Measurements from ENCODE around the gene ZNF486. TPM values are rescaled to one million over a fixed set of nuclear protein-coding genes. Genes with fewer than 3 reads are reported as not detected.
"Not testable (repeated sequence)": the region's sequence is repeated elsewhere in the genome, so short reads cannot be mapped to it uniquely, and the experiment has no call there.

ZNF486 gene
- polyA plus RNA-seq, 4 donors: 2.0 to 10.8 TPM; not detected in 2

GRCh38 chr19:20153281-20153680 lies 13.7 kb upstream of the ZNF486 start:
- H3K36me3 ChIP-seq (ENCODE audit: control insufficient read depth in 3 of 3, insufficient read depth in 2 of 3, low read depth in 1 of 3, low read length in 3 of 3): no peaks in the 10 kb centered on the region

GRCh38 chr19:20154636-20155035 lies 12.4 kb upstream of the ZNF486 start:
- Histone ChIP-seq H3K36me3 (ENCODE audit: control insufficient read depth in 3 of 3, insufficient read depth in 2 of 3, low read depth in 1 of 3, low read length in 3 of 3) (no peaks in the 10 kb centered on the region), H3K4me1 (ENCODE audit: control insufficient read depth in 3 of 3, insufficient read depth in 2 of 3, low read depth in 1 of 3, low read length in 2 of 3) (no peaks in the 10 kb centered on the region), H3K4me3 (ENCODE audit: low read depth in 1 of 3, low read length in 3 of 3) (no peak overlapping the region), H3K27ac (ENCODE audit: low read depth in 1 of 3, low read length in 2 of 3) (no peak overlapping the region), H3K9me3 (ENCODE audit: control insufficient read depth in 2 of 2, insufficient read depth in 1 of 2, low read depth in 1 of 2, low read length in 1 of 2) (peaks cover 2 to 5% of the 10 kb centered on the region in 2 donors), H3K27me3 (ENCODE audit: control insufficient read depth in 3 of 3, insufficient read depth in 3 of 3, low read length in 3 of 3) (no peaks in the 10 kb centered on the region)
- 78 to 81% (median 78%) methylated on average over 4 of the region's 4 CpGs for WGBS, 3 donors
- DNase-seq (no peak), FAIRE-seq (no peak)

More at GRCh38 chr19:20153281-20153680, 13.7 kb upstream of the ZNF486 start:
- Histone ChIP-seq H3K9me3 (ENCODE audit: control insufficient read depth in 2 of 2, insufficient read depth in 1 of 2, low read depth in 1 of 2, low read length in 1 of 2) (peaks cover 2 to 5% of the 10 kb centered on the region in 2 donors), H3K4me3 (ENCODE audit: low read depth in 1 of 3, low read length in 3 of 3) (no peak overlapping the region), H3K4me1 (ENCODE audit: control insufficient read depth in 3 of 3, insufficient read depth in 2 of 3, low read depth in 1 of 3, low read length in 2 of 3) (no peaks in the 10 kb centered on the region), H3K27ac (ENCODE audit: low read depth in 1 of 3, low read length in 2 of 3) (no peak overlapping the region), H3K27me3 (ENCODE audit: control insufficient read depth in 3 of 3, insufficient read depth in 3 of 3, low read length in 3 of 3) (no peaks in the 10 kb centered on the region)
- WGBS, 3 donors: 84 to 92% (median 86%) methylated on average over 4 of the region's 4 CpGs
- DNase-seq (no peak), FAIRE-seq (no peak)

GRCh38 chr19:20162821-20163220 lies 4.2 kb upstream of the ZNF486 start:
- Histone ChIP-seq H3K9me3 (ENCODE audit: control insufficient read depth in 2 of 2, insufficient read depth in 1 of 2, low read depth in 1 of 2, low read length in 1 of 2) (peaks cover 0 to 3% of the 10 kb centered on the region in 2 donors), H3K4me1 (ENCODE audit: control insufficient read depth in 3 of 3, insufficient read depth in 2 of 3, low read depth in 1 of 3, low read length in 2 of 3) (no peaks in the 10 kb centered on the region), H3K36me3 (ENCODE audit: control insufficient read depth in 3 of 3, insufficient read depth in 2 of 3, low read depth in 1 of 3, low read length in 3 of 3) (no peaks in the 10 kb centered on the region), H3K27me3 (ENCODE audit: control insufficient read depth in 3 of 3, insufficient read depth in 3 of 3, low read length in 3 of 3) (no peaks in the 10 kb centered on the region), H3K27ac (ENCODE audit: low read depth in 1 of 3, low read length in 2 of 3) (no peak overlapping the region), H3K4me3 (ENCODE audit: low read depth in 1 of 3, low read length in 3 of 3) (no peak overlapping the region)
- WGBS, 3 donors: 70 to 83% (median 76%) methylated on average over 3 of the region's 3 CpGs
- DNase-seq (no peak), FAIRE-seq (no peak)

GRCh38 chr19:20164456-20164855 lies 2.6 kb upstream of the ZNF486 start:
- no peaks in the 10 kb centered on the region for H3K27me3 ChIP-seq (ENCODE audit: control insufficient read depth in 3 of 3, insufficient read depth in 3 of 3, low read length in 3 of 3)
- H3K27ac ChIP-seq (ENCODE audit: low read depth in 1 of 3, low read length in 2 of 3): no peak overlapping the region
- WGBS, 3 donors: 82 to 92% (median 90%) methylated on average over 1 of the region's 1 CpG
- H3K4me1 ChIP-seq (ENCODE audit: control insufficient read depth in 3 of 3, insufficient read depth in 2 of 3, low read depth in 1 of 3, low read length in 2 of 3): no peaks in the 10 kb centered on the region
- H3K36me3 ChIP-seq (ENCODE audit: control insufficient read depth in 3 of 3, insufficient read depth in 2 of 3, low read depth in 1 of 3, low read length in 3 of 3): peaks cover 0 to 4% (median 0%) of the 10 kb centered on the region in 3 donors
- H3K9me3 ChIP-seq (ENCODE audit: control insufficient read depth in 2 of 2, insufficient read depth in 1 of 2, low read depth in 1 of 2, low read length in 1 of 2): peaks cover 0 to 3% of the 10 kb centered on the region in 2 donors
- FAIRE-seq (no peak), DNase-seq (no peak)
- H3K4me3 ChIP-seq (ENCODE audit: low read depth in 1 of 3, low read length in 3 of 3): no peak overlapping the region

- Histone ChIP-seq H3K4me3 (ENCODE audit: low read depth in 1 of 3, low read length in 3 of 3) (no peak overlapping the region), H3K4me1 (ENCODE audit: control insufficient read depth in 3 of 3, insufficient read depth in 2 of 3, low read depth in 1 of 3, low read length in 2 of 3) (no peaks in the 10 kb centered on the region), H3K27me3 (ENCODE audit: control insufficient read depth in 3 of 3, insufficient read depth in 3 of 3, low read length in 3 of 3) (no peaks in the 10 kb centered on the region), H3K9me3 (ENCODE audit: control insufficient read depth in 2 of 2, insufficient read depth in 1 of 2, low read depth in 1 of 2, low read length in 1 of 2) (peaks cover 0 to 6% of the 10 kb centered on the region in 2 donors), H3K36me3 (ENCODE audit: control insufficient read depth in 3 of 3, insufficient read depth in 2 of 3, low read depth in 1 of 3, low read length in 3 of 3) (peaks cover 0 to 9% (median 0%) of the 10 kb centered on the region in 3 donors), H3K27ac (ENCODE audit: low read depth in 1 of 3, low read length in 2 of 3) (no peak overlapping the region)
- FAIRE-seq (no peak), DNase-seq (peak in 1 of 2 donors; percentile 34)
- 57 to 78% (median 65%) methylated on average over 7 of the region's 7 CpGs for WGBS, 3 donors
Observed at GRCh38 chr19:20165971-20166592, 932 bp upstream of the ZNF486 start.

GRCh38 chr19:20167651-20168122 lies 673 bp downstream of the ZNF486 start:
- DNase-seq (no peak), FAIRE-seq (no peak)
- Histone ChIP-seq H3K4me1 (ENCODE audit: control insufficient read depth in 3 of 3, insufficient read depth in 2 of 3, low read depth in 1 of 3, low read length in 2 of 3) (no peaks in the 10 kb centered on the region), H3K27me3 (ENCODE audit: control insufficient read depth in 3 of 3, insufficient read depth in 3 of 3, low read length in 3 of 3) (no peaks in the 10 kb centered on the region), H3K4me3 (ENCODE audit: low read depth in 1 of 3, low read length in 3 of 3) (peak overlapping the region; percentile 47 to 88 (median 76)), H3K9me3 (ENCODE audit: control insufficient read depth in 2 of 2, insufficient read depth in 1 of 2, low read depth in 1 of 2, low read length in 1 of 2) (peaks cover 0 to 6% of the 10 kb centered on the region in 2 donors), H3K36me3 (ENCODE audit: control insufficient read depth in 3 of 3, insufficient read depth in 2 of 3, low read depth in 1 of 3, low read length in 3 of 3) (peaks cover 0 to 14% (median 0%) of the 10 kb centered on the region in 3 donors), H3K27ac (ENCODE audit: low read depth in 1 of 3, low read length in 2 of 3) (peak overlapping the region in 2 of 3 donors; percentile 80 to 92)
- WGBS, 3 donors: 23 to 46% (median 41%) methylated on average over 22 of the region's 22 CpGs

- FAIRE-seq: no peak
- Histone ChIP-seq H3K9me3 (ENCODE audit: control insufficient read depth in 2 of 2, insufficient read depth in 1 of 2, low read depth in 1 of 2, low read length in 1 of 2) (peaks cover 0 to 5% of the 10 kb centered on the region in 2 donors), H3K27me3 (ENCODE audit: control insufficient read depth in 3 of 3, insufficient read depth in 3 of 3, low read length in 3 of 3) (no peaks in the 10 kb centered on the region), H3K4me1 (ENCODE audit: control insufficient read depth in 3 of 3, insufficient read depth in 2 of 3, low read depth in 1 of 3, low read length in 2 of 3) (no peaks in the 10 kb centered on the region), H3K36me3 (ENCODE audit: control insufficient read depth in 3 of 3, insufficient read depth in 2 of 3, low read depth in 1 of 3, low read length in 3 of 3) (peaks cover 0 to 16% (median 0%) of the 10 kb centered on the region in 3 donors), H3K27ac (ENCODE audit: low read depth in 1 of 3, low read length in 2 of 3) (no peak overlapping the region), H3K4me3 (ENCODE audit: low read depth in 1 of 3, low read length in 3 of 3) (no peak overlapping the region)
- 79 to 86% (median 81%) methylated on average over 3 of the region's 3 CpGs for WGBS, 3 donors
- DNase-seq: no peak
Observed at GRCh38 chr19:20171285-20171684, 4.3 kb downstream of the ZNF486 start.

- not testable (repeated sequence) for H3K9me3 ChIP-seq (ENCODE audit: control insufficient read depth in 2 of 2, insufficient read depth in 1 of 2, low read depth in 1 of 2, low read length in 1 of 2); DNase-seq; H3K27me3 ChIP-seq (ENCODE audit: control insufficient read depth in 3 of 3, insufficient read depth in 3 of 3, low read length in 3 of 3); H3K36me3 ChIP-seq (ENCODE audit: control insufficient read depth in 3 of 3, insufficient read depth in 2 of 3, low read depth in 1 of 3, low read length in 3 of 3); FAIRE-seq; H3K27ac ChIP-seq (ENCODE audit: low read depth in 1 of 3, low read length in 2 of 3); H3K4me3 ChIP-seq (ENCODE audit: low read depth in 1 of 3, low read length in 3 of 3); H3K4me1 ChIP-seq (ENCODE audit: control insufficient read depth in 3 of 3, insufficient read depth in 2 of 3, low read depth in 1 of 3, low read length in 2 of 3)
- 97 to 98% (median 97%) methylated on average over 26 to 28 of the region's 28 CpGs for WGBS, 3 donors
Observed at GRCh38 chr19:20175848-20176247, 8.8 kb downstream of the ZNF486 start.

GRCh38 chr19:20179956-20180355 lies 12.9 kb downstream of the ZNF486 start:
- not testable (repeated sequence) for H3K4me3 ChIP-seq (ENCODE audit: low read depth in 1 of 3, low read length in 3 of 3); H3K9me3 ChIP-seq (ENCODE audit: control insufficient read depth in 2 of 2, insufficient read depth in 1 of 2, low read depth in 1 of 2, low read length in 1 of 2); DNase-seq; H3K4me1 ChIP-seq (ENCODE audit: control insufficient read depth in 3 of 3, insufficient read depth in 2 of 3, low read depth in 1 of 3, low read length in 2 of 3); FAIRE-seq; H3K27ac ChIP-seq (ENCODE audit: low read depth in 1 of 3, low read length in 2 of 3); H3K36me3 ChIP-seq (ENCODE audit: control insufficient read depth in 3 of 3, insufficient read depth in 2 of 3, low read depth in 1 of 3, low read length in 3 of 3); H3K27me3 ChIP-seq (ENCODE audit: control insufficient read depth in 3 of 3, insufficient read depth in 3 of 3, low read length in 3 of 3)

Data from small intestine (tissue), 7 donors.